Upper lobe of right lung (tissue), 1 donor: ENCODE measurements around the gene UBE2B. TPM values are rescaled to one million over a fixed set of nuclear protein-coding genes. Genes with fewer than 3 reads are reported as not detected.

ENCODE experiments used
- ATAC-seq: fragments of 200-7000 bp; cut with Tn5 transposase; one replicate; pipeline ENCODE4 v1.9.1; 2020; ENCODE audit warnings: mild to moderate bottlenecking, moderate library complexity
- DNase-seq: peaks from one replicate; pipeline ENCODE4 v3.0.0-alpha.2; 2020
- H3K27ac ChIP-seq: fragments of 200-600 bp; one replicate; pipeline ENCODE4 v1.8.0; 2022
- H3K27me3 ChIP-seq: fragments of 200-600 bp; one replicate; pipeline ENCODE4 v1.8.0; 2022; ENCODE audit warnings: mild to moderate bottlenecking
- H3K36me3 ChIP-seq: fragments of 200-600 bp; one replicate; pipeline ENCODE4 v1.8.0; 2022
- H3K4me1 ChIP-seq: fragments of 200-600 bp; one replicate; pipeline ENCODE4 v1.8.0; 2022
- H3K4me3 ChIP-seq: fragments of 200-600 bp; one replicate; pipeline ENCODE4 v1.8.0; 2022; ENCODE audit warnings: mild to moderate bottlenecking
- H3K9me3 ChIP-seq: fragments of 200-600 bp; one replicate; pipeline ENCODE4 v1.8.0; 2022
- intact Hi-C: fragments of 100-400 bp; cut with DNase I; formaldehyde crosslinking; loops from one replicate; pipeline ENCODE4 v1.11.0; 2022
- total RNA-seq: library from RNA; stranded (reverse); fragmentation: NEBNext Ultra II Directional; extraction: Animal tissue kit (Norgen Biotek cat#: 25700); gene quantifications from one replicate; pipeline ENCODE4 v1.2.1, GENCODE V29; 2021
- TF ChIP-seq, protein P1 (sequence below): fragments of 200-600 bp; IDR thresholded peaks from one replicate; pipeline ENCODE4 v1.8.0; 2022; ENCODE audit warnings: antibody characterized with exemption
- donor health status: DM: no; HTN: yes; CAD: no; lungs with severe emphysema.

The UBE2B gene
- total RNA-seq, 1 donor from 2014 or later = 94.6 TPM

- intact Hi-C loops = no loop called here
- ATAC-seq (peak; percentile 53), DNase-seq (no peak)
- TF ChIP-seq, protein P1, sequence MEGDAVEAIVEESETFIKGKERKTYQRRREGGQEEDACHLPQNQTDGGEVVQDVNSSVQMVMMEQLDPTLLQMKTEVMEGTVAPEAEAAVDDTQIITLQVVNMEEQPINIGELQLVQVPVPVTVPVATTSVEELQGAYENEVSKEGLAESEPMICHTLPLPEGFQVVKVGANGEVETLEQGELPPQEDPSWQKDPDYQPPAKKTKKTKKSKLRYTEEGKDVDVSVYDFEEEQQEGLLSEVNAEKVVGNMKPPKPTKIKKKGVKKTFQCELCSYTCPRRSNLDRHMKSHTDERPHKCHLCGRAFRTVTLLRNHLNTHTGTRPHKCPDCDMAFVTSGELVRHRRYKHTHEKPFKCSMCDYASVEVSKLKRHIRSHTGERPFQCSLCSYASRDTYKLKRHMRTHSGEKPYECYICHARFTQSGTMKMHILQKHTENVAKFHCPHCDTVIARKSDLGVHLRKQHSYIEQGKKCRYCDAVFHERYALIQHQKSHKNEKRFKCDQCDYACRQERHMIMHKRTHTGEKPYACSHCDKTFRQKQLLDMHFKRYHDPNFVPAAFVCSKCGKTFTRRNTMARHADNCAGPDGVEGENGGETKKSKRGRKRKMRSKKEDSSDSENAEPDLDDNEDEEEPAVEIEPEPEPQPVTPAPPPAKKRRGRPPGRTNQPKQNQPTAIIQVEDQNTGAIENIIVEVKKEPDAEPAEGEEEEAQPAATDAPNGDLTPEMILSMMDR = no peak
- Histone ChIP-seq H3K36me3 (peaks cover 94% of the 10 kb centered on the region), H3K9me3 (no peaks in the 10 kb centered on the region), H3K27ac (no peak overlapping the region), H3K4me1 (no peaks in the 10 kb centered on the region), H3K4me3 (no peak overlapping the region), H3K27me3 (no peaks in the 10 kb centered on the region)
These were observed 23.6 kb downstream of the UBE2B start for GRCh38 chr5:134394932-134395331.

DNA sequence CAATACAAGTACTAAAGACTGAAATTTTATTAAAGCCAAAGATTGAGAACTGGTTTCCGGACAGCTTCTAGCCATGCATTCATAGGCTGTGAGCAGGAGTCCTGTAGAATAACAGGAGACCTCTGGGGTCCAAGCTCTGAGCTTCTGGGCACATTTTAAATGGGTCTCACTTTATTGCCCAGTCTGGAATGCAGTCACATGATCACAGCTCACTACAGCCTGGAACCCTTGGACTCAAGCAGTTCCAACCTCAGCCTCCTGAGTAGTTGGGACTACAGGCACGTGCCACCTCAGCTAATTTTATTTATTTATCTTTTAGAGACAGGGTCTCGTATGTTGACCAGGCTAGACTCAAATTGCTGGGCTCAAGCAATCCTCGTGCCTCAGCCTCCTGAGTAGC, 24.9 kb downstream of the UBE2B start:
- DNase-seq (no peak), ATAC-seq (no peak)
- H3K27ac ChIP-seq = no peak overlapping the region
- H3K27me3 ChIP-seq = no peaks in the 10 kb centered on the region
- no peaks in the 10 kb centered on the region for H3K4me1 ChIP-seq
- no peak overlapping the region for H3K4me3 ChIP-seq
- peaks cover 81% of the 10 kb centered on the region for H3K36me3 ChIP-seq
- no peaks in the 10 kb centered on the region for H3K9me3 ChIP-seq
- intact Hi-C loops = no loop called here
- TF ChIP-seq, protein P1 = no peak

DNA sequence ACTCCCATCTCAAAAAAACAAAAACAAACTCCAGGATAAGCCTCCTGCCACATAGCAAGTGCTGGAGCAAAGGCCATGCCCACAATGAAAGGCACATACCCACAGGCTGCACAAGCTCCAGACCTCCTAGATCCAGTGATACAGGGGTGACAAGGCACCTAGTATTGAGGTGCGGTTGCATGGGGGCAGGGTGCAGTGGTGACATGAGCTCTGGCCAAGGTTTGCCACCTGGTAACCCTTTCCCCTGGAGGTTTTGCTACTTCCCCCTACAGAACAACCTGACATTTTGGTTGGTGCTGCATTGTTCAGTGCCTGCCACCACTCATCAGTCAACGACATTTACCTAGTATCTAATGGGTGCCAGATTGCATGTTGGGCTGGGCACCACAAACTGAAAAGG, 25.8 kb downstream of the UBE2B start:
- peaks cover 78% of the 10 kb centered on the region for H3K36me3 ChIP-seq
- intact Hi-C loops = no loop called here
- DNase-seq = no peak
- H3K9me3 ChIP-seq = no peaks in the 10 kb centered on the region
- no peak overlapping the region for H3K4me3 ChIP-seq
- H3K27ac ChIP-seq = no peak overlapping the region
- TF ChIP-seq, protein P1 = no peak
- no peak for ATAC-seq
- no peaks in the 10 kb centered on the region for H3K27me3 ChIP-seq
- no peaks in the 10 kb centered on the region for H3K4me1 ChIP-seq

DNA sequence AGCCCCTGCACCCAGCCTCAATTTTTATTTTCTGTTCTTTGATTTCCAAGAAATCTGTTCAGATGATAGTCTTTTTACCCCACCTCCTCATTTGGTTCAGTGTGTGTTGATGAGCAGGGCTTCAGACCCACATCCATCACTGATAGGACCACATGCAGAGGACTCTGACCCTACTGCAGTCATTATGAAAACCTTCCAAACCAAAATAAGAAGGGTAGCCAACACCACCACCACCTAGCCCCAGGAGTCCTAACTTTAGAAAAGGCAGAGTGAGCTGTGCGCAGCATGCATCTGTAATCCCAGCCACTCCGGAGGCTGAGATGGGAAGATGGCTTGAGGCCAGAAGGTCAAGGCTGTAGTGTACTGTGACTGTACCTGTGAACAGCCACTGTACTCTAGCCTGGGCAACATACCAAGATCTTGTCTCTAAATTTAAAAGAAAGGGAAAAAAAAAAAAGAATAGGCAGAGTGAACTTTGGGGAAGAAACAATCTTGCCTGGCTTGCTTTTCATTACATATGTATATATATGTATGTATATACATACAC, 27.3 kb downstream of the UBE2B start:
- no peaks in the 10 kb centered on the region for H3K27me3 ChIP-seq
- no peaks in the 10 kb centered on the region for H3K9me3 ChIP-seq
- intact Hi-C loops = no loop called here
- peaks cover 63% of the 10 kb centered on the region for H3K36me3 ChIP-seq
- H3K4me3 ChIP-seq = no peak overlapping the region
- DNase-seq = no peak
- no peak for ATAC-seq
- TF ChIP-seq, protein P1 = no peak
- H3K4me1 ChIP-seq = no peaks in the 10 kb centered on the region
- H3K27ac ChIP-seq = no peak overlapping the region

GRCh38 chr5:134403951-134404350, 32.6 kb downstream of the UBE2B start:
- intact Hi-C loops = loop anchor here (10.0 kb wide), 1 partner anchor 131 kb away; no protein-coding TSS in a partner anchor
- Histone ChIP-seq H3K27ac (no peak overlapping the region), H3K4me1 (no peaks in the 10 kb centered on the region), H3K4me3 (no peak overlapping the region), H3K9me3 (no peaks in the 10 kb centered on the region), H3K27me3 (no peaks in the 10 kb centered on the region), H3K36me3 (peaks cover 23% of the 10 kb centered on the region)
- TF ChIP-seq, protein P1 = no peak
- DNase-seq (no peak), ATAC-seq (no peak)

DNA sequence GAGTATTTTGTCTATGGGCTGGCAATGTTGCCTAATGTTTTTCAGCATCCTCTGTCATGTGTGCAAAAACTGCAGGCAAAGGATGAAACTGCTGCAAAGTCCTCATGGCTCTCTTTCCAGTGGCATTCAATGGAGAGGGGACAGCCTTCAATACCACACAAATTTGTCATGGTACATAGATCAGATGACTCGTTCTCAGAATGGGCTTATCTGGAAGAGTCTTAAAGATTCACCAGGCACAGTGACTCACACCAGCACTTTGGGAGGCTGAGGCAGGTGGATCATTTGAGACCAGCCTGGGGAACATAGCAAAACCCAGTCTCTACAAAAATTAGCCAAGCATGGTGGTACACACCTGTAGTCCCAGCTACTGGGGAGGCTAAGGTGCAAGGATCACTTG, 35.0 kb downstream of the UBE2B start:
- TF ChIP-seq, protein P1 = no peak
- Histone ChIP-seq H3K4me3 (no peak overlapping the region), H3K27me3 (no peaks in the 10 kb centered on the region), H3K27ac (no peak overlapping the region), H3K4me1 (peaks cover 11% of the 10 kb centered on the region), H3K9me3 (no peaks in the 10 kb centered on the region), H3K36me3 (peaks cover 13% of the 10 kb centered on the region)
- no peak for ATAC-seq
- intact Hi-C loops = loop anchor here (10.0 kb wide), 1 partner anchor 128 kb away; no protein-coding TSS in a partner anchor
- no peak for DNase-seq
